Large intestine (tissue), 3 donors: ENCODE data around the gene FBXO31. TPM values are rescaled to one million over a fixed set of nuclear protein-coding genes. Genes with fewer than 3 reads are reported as not detected.
"Not testable (repeated sequence)": the region's sequence is repeated elsewhere in the genome, so short reads cannot be mapped to it uniquely, and the experiment has no call there.

ENCODE experiments used
- DNase-seq, 2 donors: peaks; one replicate each; pipeline versions ENCODE4 v3.0.0 to v3.0.0-alpha.2; 2013
- H3K27ac ChIP-seq: one replicate; pipeline ENCODE4 v1.5.1; 2013; ENCODE audit warnings: low read length
- H3K27me3 ChIP-seq: 2 replicates; pipeline ENCODE4 v1.6.1; 2013; ENCODE audit warnings: low read length; ENCODE audit not compliant: control insufficient read depth, insufficient read depth
- H3K36me3 ChIP-seq: 2 replicates; pipeline ENCODE4 v1.6.1; 2013; ENCODE audit warnings: low read length; ENCODE audit not compliant: control insufficient read depth, insufficient read depth
- H3K4me1 ChIP-seq: one replicate; pipeline ENCODE4 v1.6.1; 2013; ENCODE audit warnings: low read length; ENCODE audit not compliant: control insufficient read depth, insufficient read depth
- H3K4me3 ChIP-seq: one replicate; pipeline ENCODE4 v1.5.1; 2013; ENCODE audit warnings: low read length
- H3K9me3 ChIP-seq: one replicate; pipeline ENCODE4 v1.6.1; 2013; ENCODE audit warnings: mild to moderate bottlenecking, low read depth, low read length, moderate library complexity; ENCODE audit not compliant: control insufficient read depth
- WGBS: methylation state at CpG from one replicate; pipeline ENCODE4 v1.1.5; 2013; ENCODE audit warnings: low lambda C conversion rate; ENCODE audit not compliant: insufficient coverage; 5-methylcytosine and 5-hydroxymethylcytosine counted together
- polyA plus RNA-seq: library from polyadenylated mRNA; unstranded; fragments of 120-200 nt; gene quantifications from one replicate; pipeline ENCODE4 v1.2.1, GENCODE V29; 2013

Gene FBXO31
- polyA plus RNA-seq, 1 donor: 18.3 TPM

- H3K36me3 ChIP-seq: no peaks in the 10 kb centered on the region
- H3K4me3 ChIP-seq: peak overlapping the region; percentile 11
- H3K4me1 ChIP-seq: peaks cover 25% of the 10 kb centered on the region
Observed at GRCh38 chr16:87387942-87388817, 4.6 kb upstream of the FBXO31 start.

GRCh38 chr16:87384875-87385167, 1.2 kb upstream of the FBXO31 start:
- H3K4me1 ChIP-seq: peaks cover 30% of the 10 kb centered on the region
- peak overlapping the region; percentile 78 for H3K4me3 ChIP-seq
- H3K27ac ChIP-seq: peak overlapping the region; percentile 91
- H3K27me3 ChIP-seq, H3K36me3 ChIP-seq, DNase-seq, H3K9me3 ChIP-seq: not testable (repeated sequence)
- no CpG with 5 or more reads among the region's 12 CpGs for WGBS

More at GRCh38 chr16:87387942-87388817, 4.6 kb upstream of the FBXO31 start:
- peak overlapping the region; percentile 99 for H3K27ac ChIP-seq
- peak; percentile 99 to 100 for DNase-seq
- H3K9me3 ChIP-seq: no peaks in the 10 kb centered on the region
- no CpG with 5 or more reads among the region's 18 CpGs for WGBS
- H3K27me3 ChIP-seq: no peaks in the 10 kb centered on the region

- no peak for DNase-seq
- Histone ChIP-seq H3K4me3 (peak overlapping the region; percentile 78), H3K27ac (peak overlapping the region; percentile 91), H3K27me3 (no peaks in the 10 kb centered on the region), H3K4me1 (peaks cover 30% of the 10 kb centered on the region), H3K9me3 (no peaks in the 10 kb centered on the region), H3K36me3 (no peaks in the 10 kb centered on the region)
- WGBS: no CpG with 5 or more reads among the region's 64 CpGs
Observed at GRCh38 chr16:87384162-87384874, 742 bp upstream of the FBXO31 start.

- no peaks in the 10 kb centered on the region for H3K27me3 ChIP-seq
- H3K9me3 ChIP-seq: no peaks in the 10 kb centered on the region
- H3K36me3 ChIP-seq: no peaks in the 10 kb centered on the region
- peak overlapping the region; percentile 82 for H3K27ac ChIP-seq
- DNase-seq: peak in 1 of 2 donors; percentile 43
- H3K4me1 ChIP-seq: peaks cover 21% of the 10 kb centered on the region
- whole genome bisulfite sequencing: 0% methylated on average over 2 of the region's 17 CpGs
- peak overlapping the region; percentile 63 for H3K4me3 ChIP-seq
Observed at GRCh38 chr16:87382023-87382785, 1.4 kb downstream of the FBXO31 start.

GRCh38 chr16:87380881-87381280, 2.7 kb downstream of the FBXO31 start:
- Histone ChIP-seq H3K27ac (no peak overlapping the region), H3K4me3 (no peak overlapping the region), H3K9me3 (no peaks in the 10 kb centered on the region), H3K36me3 (no peaks in the 10 kb centered on the region), H3K27me3 (no peaks in the 10 kb centered on the region), H3K4me1 (peaks cover 17% of the 10 kb centered on the region)
- WGBS: 100% methylated on average over 1 of the region's 4 CpGs
- peak in 1 of 2 donors; percentile 28 for DNase-seq

- H3K4me3 ChIP-seq: no peak overlapping the region
Observed at GRCh38 chr16:87380403-87380802, 3.2 kb downstream of the FBXO31 start.

GRCh38 chr16:87379312-87379752, 4.2 kb downstream of the FBXO31 start:
- Histone ChIP-seq H3K4me1 (peaks cover 13% of the 10 kb centered on the region), H3K27ac (peak overlapping the region; percentile 49)
- not testable (repeated sequence) for H3K27me3 ChIP-seq, H3K36me3 ChIP-seq, H3K9me3 ChIP-seq, H3K4me3 ChIP-seq
- no CpG with 5 or more reads among the region's 3 CpGs for WGBS
- DNase-seq: peak; percentile 69 to 84

More at GRCh38 chr16:87380403-87380802, 3.2 kb downstream of the FBXO31 start:
- Histone ChIP-seq H3K27me3 (no peaks in the 10 kb centered on the region), H3K27ac (no peak overlapping the region), H3K9me3 (no peaks in the 10 kb centered on the region), H3K36me3 (no peaks in the 10 kb centered on the region), H3K4me1 (peaks cover 17% of the 10 kb centered on the region)
- no CpG with 5 or more reads among the region's 10 CpGs for WGBS
- DNase-seq: no peak

- WGBS: 83% methylated on average over 1 of the region's 6 CpGs
Observed at GRCh38 chr16:87376660-87377059, 6.9 kb downstream of the FBXO31 start.

GRCh38 chr16:87375426-87376135, 8.0 kb downstream of the FBXO31 start:
- no peak for DNase-seq
- no peaks in the 10 kb centered on the region for H3K36me3 ChIP-seq
- no CpG with 5 or more reads among the region's 9 CpGs for WGBS
- H3K27me3 ChIP-seq: no peaks in the 10 kb centered on the region
- H3K27ac ChIP-seq: no peak overlapping the region
- H3K9me3 ChIP-seq: no peaks in the 10 kb centered on the region
- no peak overlapping the region for H3K4me3 ChIP-seq
- H3K4me1 ChIP-seq: peaks cover 2% of the 10 kb centered on the region

More at GRCh38 chr16:87376660-87377059, 6.9 kb downstream of the FBXO31 start:
- H3K27ac ChIP-seq: no peak overlapping the region
- peaks cover 8% of the 10 kb centered on the region for H3K4me1 ChIP-seq
- H3K4me3 ChIP-seq: no peak overlapping the region
- H3K27me3 ChIP-seq: no peaks in the 10 kb centered on the region
- DNase-seq: no peak
- no peaks in the 10 kb centered on the region for H3K36me3 ChIP-seq
- H3K9me3 ChIP-seq: no peaks in the 10 kb centered on the region
